HG02884 (cell line): ENCODE data around the gene KCNE2.

ENCODE experiments used
- ATAC-seq: cut with Tn5 transposase; IDR thresholded peaks from one replicate; pipeline ENCODE4 v1.9.1; 2021; ENCODE audit warnings: mild to moderate bottlenecking, moderate library complexity; ENCODE audit not compliant: unreplicated experiment

The KCNE2 gene

GRCh38 chr21:34363733-34364132 is at the start of gene KCNE2:
Gene KCNE2 (plus strand): TSS chr21:34364006. CDS start chr21:34370479, 6,473 bp downstream.
- ATAC-seq = no peak

GRCh38 chr21:34319585-34319984 is 44.2 kb upstream of the KCNE2 start:
- ATAC-seq = no peak

GRCh38 chr21:34320011-34320410 is 43.8 kb upstream of the KCNE2 start:
- ATAC-seq = no peak

- ATAC-seq = no peak
These were observed 33.8 kb upstream of the KCNE2 start for GRCh38 chr21:34330055-34330454.

GRCh38 chr21:34331726-34332125 is 32.1 kb upstream of the KCNE2 start:
- no peak for ATAC-seq

- ATAC-seq = no peak
These were observed 31.5 kb upstream of the KCNE2 start for GRCh38 chr21:34332347-34332746.

GRCh38 chr21:34333121-34333739 is 30.6 kb upstream of the KCNE2 start:
- no peak for ATAC-seq

- ATAC-seq = no peak
These were observed 28.5 kb upstream of the KCNE2 start for GRCh38 chr21:34335316-34335715.

GRCh38 chr21:34336245-34336644 is 27.6 kb upstream of the KCNE2 start:
- ATAC-seq = no peak

GRCh38 chr21:34336756-34337391 is 26.9 kb upstream of the KCNE2 start:
- ATAC-seq = no peak

- no peak for ATAC-seq
These were observed 26.1 kb upstream of the KCNE2 start for GRCh38 chr21:34337741-34338140.

GRCh38 chr21:34338226-34338625 is 25.6 kb upstream of the KCNE2 start:
- no peak for ATAC-seq

GRCh38 chr21:34340061-34340460 is 23.7 kb upstream of the KCNE2 start:
- no peak for ATAC-seq

GRCh38 chr21:34342476-34342875 is 21.3 kb upstream of the KCNE2 start:
- no peak for ATAC-seq

GRCh38 chr21:34343347-34343746 is 20.5 kb upstream of the KCNE2 start:
- no peak for ATAC-seq

GRCh38 chr21:34343838-34344381 is 19.9 kb upstream of the KCNE2 start:
- ATAC-seq = no peak

GRCh38 chr21:34344584-34344983 is 19.2 kb upstream of the KCNE2 start:
- ATAC-seq = no peak

- ATAC-seq = no peak
These were observed 18.5 kb upstream of the KCNE2 start for GRCh38 chr21:34345091-34345871.

- no peak for ATAC-seq
These were observed 17.9 kb upstream of the KCNE2 start for GRCh38 chr21:34345892-34346291.

- ATAC-seq = no peak
These were observed 14.8 kb upstream of the KCNE2 start for GRCh38 chr21:34348890-34349519.

- no peak for ATAC-seq
These were observed 12.0 kb upstream of the KCNE2 start for GRCh38 chr21:34351786-34352241.
